PC-9 (cell line): ENCODE data around the gene HIC1. TPM values are rescaled to one million over a fixed set of nuclear protein-coding genes. Genes with fewer than 3 reads are reported as not detected.

ENCODE experiments used
- BruUV-seq: library from RNA; stranded (reverse); fragments of 400-500 nt; replicated peaks from 2 replicates; lab custom pipeline; 2021; lab: Mats Ljungman, UMichigan
- CTCF ChIA-PET: fragments of 300-600 bp; sonication (Branson Sonifier 250); formaldehyde crosslinking; loops from one replicate; lab custom pipeline; 2022; ENCODE audit warnings: antibody characterized with exemption; lab: Charles Lee
- POLR2A ChIA-PET: fragments of 300-600 bp; sonication (Branson Sonifier 250); formaldehyde crosslinking; loops from one replicate; lab custom pipeline; 2022; ENCODE audit warnings: antibody characterized with exemption; ENCODE audit not compliant: unreplicated experiment; lab: Charles Lee
- DNase-seq, 2 experiments: peaks; one replicate each; pipeline versions ENCODE4 v3.0.0 to v3.0.0-alpha.2; 2015 to 2022; ENCODE audit warnings: mixed read lengths in 1 of 2
- H2AFZ ChIP-seq: fragments of 200-600 bp; sonication (generic); 2 replicates; pipeline ENCODE4 v1.8.1; 2017; ENCODE audit warnings: antibody characterized with exemption
- H3F3A ChIP-seq: fragments of 200-600 bp; sonication (generic); 2 replicates; pipeline ENCODE4 v1.8.1; 2017; ENCODE audit warnings: antibody characterized with exemption, mild to moderate bottlenecking, low read depth; ENCODE audit not compliant: insufficient read depth
- H3K27ac ChIP-seq: fragments of 200-600 bp; sonication (generic); 2 replicates; pipeline ENCODE4 v1.6.1; 2016; ENCODE audit warnings: mixed run types
- H3K27me3 ChIP-seq: fragments of 200-600 bp; sonication (generic); 2 replicates; pipeline ENCODE4 v1.6.1; 2016; ENCODE audit warnings: low read depth, mixed run types; ENCODE audit not compliant: insufficient read depth
- H3K36me3 ChIP-seq: fragments of 200-600 bp; sonication (generic); 2 replicates; pipeline ENCODE4 v1.6.1; 2016; ENCODE audit warnings: low read depth, mixed run types
- H3K4me1 ChIP-seq: fragments of 200-600 bp; sonication (generic); replicated peaks from 2 replicates; pipeline ENCODE4 v1.6.1; 2016; ENCODE audit warnings: mixed run types; ENCODE audit not compliant: insufficient read depth
- H3K4me2 ChIP-seq: fragments of 200-600 bp; sonication (generic); 2 replicates; pipeline ENCODE4 v1.6.1; 2017; ENCODE audit warnings: mixed run types
- H3K4me3 ChIP-seq: fragments of 200-600 bp; sonication (generic); 2 replicates; pipeline ENCODE4 v1.6.1; 2016; ENCODE audit warnings: mixed run types
- H3K79me2 ChIP-seq: fragments of 200-600 bp; sonication (generic); 2 replicates; pipeline ENCODE4 v1.6.1; 2017; ENCODE audit warnings: low read depth, mixed run types
- H3K9me2 ChIP-seq: fragments of 200-600 bp; sonication (generic); 2 replicates; pipeline ENCODE4 v1.8.1; 2017; ENCODE audit warnings: mild to moderate bottlenecking; ENCODE audit not compliant: insufficient read depth
- H3K9me3 ChIP-seq: fragments of 200-600 bp; sonication (generic); 2 replicates; pipeline ENCODE4 v1.8.1; 2016; ENCODE audit warnings: low read depth; ENCODE audit not compliant: insufficient read depth
- H4K20me1 ChIP-seq: fragments of 200-600 bp; sonication (generic); 2 replicates; pipeline ENCODE4 v1.8.1; 2017; ENCODE audit not compliant: insufficient read depth
- CTCF ChIP-seq: fragments of 200-600 bp; sonication (generic); conservative IDR thresholded peaks from 2 replicates; pipeline ENCODE4 v1.6.1; 2017; ENCODE audit warnings: mixed run types, antibody characterized with exemption, mild to moderate bottlenecking, moderate library complexity
- EZH2 ChIP-seq: fragments of 200-600 bp; sonication (generic); IDR thresholded peaks from 2 replicates; pipeline ENCODE4 v1.8.0; 2017; ENCODE audit warnings: antibody characterized with exemption, low read depth
- intact Hi-C: fragments of 100-400 bp; cut with micrococcal nuclease; formaldehyde crosslinking; loops from one replicate; pipeline ENCODE4 v1.10.0; 2022; ENCODE audit not compliant: unreplicated experiment
- total RNA-seq: library from RNA; stranded (reverse); gene quantifications from 2 replicates; pipeline ENCODE4 v1.2.3, GENCODE V29; 2021

The HIC1 gene
- total RNA-seq, 1 experiment from 2014 or later = 0.63 TPM

DNA sequence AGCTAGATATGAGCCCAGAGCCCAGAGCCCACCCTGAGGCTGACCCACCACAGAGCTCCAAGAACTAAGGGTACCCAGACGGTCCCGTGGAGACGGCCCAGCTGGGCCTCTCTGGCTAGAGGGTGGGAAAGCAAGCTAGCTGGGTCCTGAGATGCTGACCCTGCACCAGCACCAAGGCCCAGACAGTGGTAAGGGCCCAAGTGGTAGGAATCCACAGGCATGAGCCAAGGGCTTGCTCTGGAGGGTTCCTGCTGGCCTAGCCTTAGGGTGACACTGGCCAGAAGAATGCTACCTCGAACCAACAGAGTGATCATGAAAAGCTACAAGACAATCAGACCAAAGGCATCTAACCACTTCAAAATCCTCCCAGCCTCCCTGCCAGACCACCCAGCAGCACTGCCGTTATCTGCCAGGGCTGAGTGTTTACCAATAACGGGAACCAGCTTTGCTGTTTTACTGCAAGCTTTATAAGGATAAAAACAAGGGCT, 13.2 kb downstream of the HIC1 start:
- Histone ChIP-seq H3K27ac (no peak overlapping the region), H3K4me1 (no peaks in the 10 kb centered on the region), H3F3A (peaks cover 11% of the 10 kb centered on the region; the same call in 1 of the 2 replicates), H3K79me2 (no peaks in the 10 kb centered on the region), H3K27me3 (no peaks in the 10 kb centered on the region), H3K4me2 (no peak overlapping the region), H3K9me3 (no peaks in the 10 kb centered on the region), H4K20me1 (no peaks in the 10 kb centered on the region), H2AFZ (no peak overlapping the region), H3K36me3 (no peaks in the 10 kb centered on the region), H3K9me2 (no peaks in the 10 kb centered on the region), H3K4me3 (no peak overlapping the region)
- DNase-seq = no peak
- no peak for TF ChIP-seq CTCF
- no peak for TF ChIP-seq EZH2
- no TSS peak for BruUV-seq
- intact Hi-C loops = no loop called here
- ChIA-PET CTCF (interaction anchor here (0.5 kb wide), 1 partner anchor 949 kb away, joined by 4 read pairs; no protein-coding TSS in a partner anchor), POLR2A (no interaction called here)

DNA sequence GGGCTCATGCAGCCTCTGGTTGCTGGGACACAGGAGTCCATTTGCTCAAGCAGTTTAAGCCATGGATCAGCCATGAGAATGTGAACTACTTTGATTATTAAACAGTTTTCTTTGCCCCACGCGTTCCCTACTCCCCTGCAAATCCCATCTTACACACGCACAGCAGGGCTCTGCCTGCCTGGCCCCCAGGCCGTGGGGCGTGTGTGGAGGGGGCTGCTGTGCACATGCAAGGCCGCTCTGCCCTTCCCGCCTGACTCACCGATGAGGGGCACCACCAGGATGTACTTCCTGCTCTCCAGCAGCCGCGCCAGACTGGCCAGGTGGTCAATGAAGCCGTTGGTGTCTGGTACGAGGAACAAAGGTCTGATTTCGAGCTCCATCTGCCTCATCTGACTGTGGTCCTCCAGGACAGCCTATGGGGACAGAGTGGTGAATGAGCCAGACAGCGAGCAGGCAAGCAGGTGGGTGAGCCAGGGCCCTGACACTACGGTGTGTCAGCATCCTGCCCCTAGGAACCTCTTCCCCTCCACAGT, 13.7 kb downstream of the HIC1 start:
- no peaks in the 10 kb centered on the region for H3K9me2 ChIP-seq
- intact Hi-C loops = no loop called here
- H3K4me3 ChIP-seq = no peak overlapping the region
- peaks cover 13% of the 10 kb centered on the region; the same call in 1 of the 2 replicates for H3F3A ChIP-seq
- ChIA-PET CTCF (interaction anchor here (0.5 kb wide), 1 partner anchor 949 kb away, joined by 4 read pairs; no protein-coding TSS in a partner anchor), POLR2A (no interaction called here)
- no peak overlapping the region for H2AFZ ChIP-seq
- no peaks in the 10 kb centered on the region for H3K9me3 ChIP-seq
- H4K20me1 ChIP-seq = no peaks in the 10 kb centered on the region
- no peaks in the 10 kb centered on the region for H3K27me3 ChIP-seq
- no peak for DNase-seq
- no peak overlapping the region for H3K4me2 ChIP-seq
- no peak for TF ChIP-seq EZH2
- no peak for TF ChIP-seq CTCF
- no peaks in the 10 kb centered on the region for H3K4me1 ChIP-seq
- no TSS peak for BruUV-seq
- no peaks in the 10 kb centered on the region for H3K79me2 ChIP-seq
- no peaks in the 10 kb centered on the region for H3K36me3 ChIP-seq
- no peak overlapping the region for H3K27ac ChIP-seq

GRCh38 chr17:2070241-2071023, 15.5 kb downstream of the HIC1 start:
- TF ChIP-seq CTCF (no peak), EZH2 (no peak)
- no TSS peak for BruUV-seq
- Histone ChIP-seq H3F3A (peaks cover 9% of the 10 kb centered on the region; the same call in 1 of the 2 replicates), H3K4me3 (no peak overlapping the region), H3K36me3 (no peaks in the 10 kb centered on the region), H3K9me2 (no peaks in the 10 kb centered on the region), H3K9me3 (no peaks in the 10 kb centered on the region), H3K27me3 (no peaks in the 10 kb centered on the region), H4K20me1 (no peaks in the 10 kb centered on the region), H3K4me2 (no peak overlapping the region), H3K27ac (no peak overlapping the region), H2AFZ (no peak overlapping the region), H3K4me1 (peaks cover 2% of the 10 kb centered on the region; the same call in 1 of the 2 replicates), H3K79me2 (no peaks in the 10 kb centered on the region)
- intact Hi-C loops = loop anchor here (2.0 kb wide), 1 partner anchor 14 kb away; no protein-coding TSS in a partner anchor
- peak in 1 of 2 experiments; percentile 71 for DNase-seq
- CTCF ChIA-PET = no interaction called here
- POLR2A ChIA-PET = no interaction called here
